ENCODE measurements around the gene ALOX12B. TPM values are rescaled to one million over a fixed set of nuclear protein-coding genes. Genes with fewer than 3 reads are reported as not detected.

ALOX12B gene
- total RNA-seq, 1 donor, result 1.1 TPM

Small RNAs within 50 kb of the gene (small RNA-seq; reads per million reads assigned to genes)
- not detected for gene MIR4314

Other genes with a start within 250 kb of the ALOX12B start
- 4.6 TPM for gene TMEM88, start 232.7 kb downstream of the ALOX12B start, total RNA-seq
- 97.8 TPM for gene NAA38, start 230.2 kb downstream of the ALOX12B start, total RNA-seq
- 9.4 TPM for gene CYB5D1, start 229.7 kb downstream of the ALOX12B start, total RNA-seq
- gene CHD3, start 198.9 kb downstream of the ALOX12B start, total RNA-seq, result 110 TPM
- 10.0 TPM for gene RNF227, start 171.4 kb downstream of the ALOX12B start, total RNA-seq
- 1.1 TPM for gene KCNAB3, start 157.9 kb downstream of the ALOX12B start, total RNA-seq
- 66.5 TPM for gene TRAPPC1, start 155.8 kb downstream of the ALOX12B start, total RNA-seq
- 36.6 TPM for gene CNTROB, start 155.5 kb downstream of the ALOX12B start, total RNA-seq
- gene GUCY2D, start 85.1 kb downstream of the ALOX12B start, total RNA-seq, result 1.9 TPM
- 5.1 TPM for gene ALOX15B, start 48.7 kb downstream of the ALOX12B start, total RNA-seq
- under 0.01 TPM for gene ALOXE3, start 30.8 kb upstream of the ALOX12B start, total RNA-seq
- under 0.01 TPM for gene HES7, start 36.4 kb upstream of the ALOX12B start, total RNA-seq
- gene PER1, start 64.7 kb upstream of the ALOX12B start, total RNA-seq, result 141 TPM
- gene VAMP2, start 75.2 kb upstream of the ALOX12B start, total RNA-seq, result 18.6 TPM
- 251 TPM for gene TMEM107, start 88.7 kb upstream of the ALOX12B start, total RNA-seq
- gene BORCS6, start 102.5 kb upstream of the ALOX12B start, total RNA-seq, result 27.7 TPM
- gene AURKB, start 122.9 kb upstream of the ALOX12B start, total RNA-seq, result 6.2 TPM
- 32.6 TPM for gene CTC1, start 160.3 kb upstream of the ALOX12B start, total RNA-seq
- gene PFAS, start 161.6 kb upstream of the ALOX12B start, total RNA-seq, result 57.4 TPM
- gene RANGRF, start 201.0 kb upstream of the ALOX12B start, total RNA-seq, result 18.9 TPM
- 2.4 TPM for gene SLC25A35, start 207.7 kb upstream of the ALOX12B start, total RNA-seq
- gene ARHGEF15, start 222.5 kb upstream of the ALOX12B start, total RNA-seq, result under 0.01 TPM